ENCODE results near the gene MUC13. TPM values are rescaled to one million over a fixed set of nuclear protein-coding genes. Genes with fewer than 3 reads are reported as not detected.
A peak's percentile ranks its signal among the peaks of the same experiment; 100 is the strongest.
"Not testable (repeated sequence)": the region's sequence is repeated elsewhere in the genome, so short reads cannot be mapped to it uniquely, and the experiment has no call there.

Gene MUC13, protein sequence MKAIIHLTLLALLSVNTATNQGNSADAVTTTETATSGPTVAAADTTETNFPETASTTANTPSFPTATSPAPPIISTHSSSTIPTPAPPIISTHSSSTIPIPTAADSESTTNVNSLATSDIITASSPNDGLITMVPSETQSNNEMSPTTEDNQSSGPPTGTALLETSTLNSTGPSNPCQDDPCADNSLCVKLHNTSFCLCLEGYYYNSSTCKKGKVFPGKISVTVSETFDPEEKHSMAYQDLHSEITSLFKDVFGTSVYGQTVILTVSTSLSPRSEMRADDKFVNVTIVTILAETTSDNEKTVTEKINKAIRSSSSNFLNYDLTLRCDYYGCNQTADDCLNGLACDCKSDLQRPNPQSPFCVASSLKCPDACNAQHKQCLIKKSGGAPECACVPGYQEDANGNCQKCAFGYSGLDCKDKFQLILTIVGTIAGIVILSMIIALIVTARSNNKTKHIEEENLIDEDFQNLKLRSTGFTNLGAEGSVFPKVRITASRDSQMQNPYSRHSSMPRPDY
- not detected for total RNA-seq

DNA sequence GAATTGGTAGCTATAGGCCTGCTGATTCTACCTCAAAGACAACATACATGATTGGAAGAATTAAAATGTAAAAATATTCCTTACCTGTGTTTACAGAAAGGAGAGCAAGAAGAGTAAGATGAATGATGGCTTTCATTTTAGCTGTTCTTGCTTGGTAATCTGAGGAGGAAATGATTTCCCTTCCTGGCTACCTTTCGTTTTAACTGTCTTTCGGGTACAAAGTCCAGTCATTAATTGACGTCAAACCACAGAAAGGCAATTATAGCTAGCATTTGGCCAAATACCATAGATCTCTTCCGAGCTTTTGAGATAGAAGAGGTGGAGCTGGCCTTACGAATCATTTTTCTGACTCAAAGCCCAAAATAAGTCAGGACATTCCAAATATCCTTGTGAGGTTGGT, at the start of gene MUC13:
MUC13 (minus strand) TSS at position 175 of the 400 bp plus-strand sequence; CDS start at position 136, 39 bp downstream.
- intact Hi-C loops (cut with DNase I) = no loop called here
- ATAC-seq (no peak), DNase-seq (ENCODE audit: low spot score) (no peak)

- intact Hi-C loops (cut with DNase I) = loop anchor here (5.0 kb wide), 1 partner anchor 444 kb away; no protein-coding TSS in a partner anchor
- no peak for DNase-seq (ENCODE audit: low spot score)
Measured at GRCh38 chr3:124982855-124983254, 48.3 kb upstream of the MUC13 start.

DNA sequence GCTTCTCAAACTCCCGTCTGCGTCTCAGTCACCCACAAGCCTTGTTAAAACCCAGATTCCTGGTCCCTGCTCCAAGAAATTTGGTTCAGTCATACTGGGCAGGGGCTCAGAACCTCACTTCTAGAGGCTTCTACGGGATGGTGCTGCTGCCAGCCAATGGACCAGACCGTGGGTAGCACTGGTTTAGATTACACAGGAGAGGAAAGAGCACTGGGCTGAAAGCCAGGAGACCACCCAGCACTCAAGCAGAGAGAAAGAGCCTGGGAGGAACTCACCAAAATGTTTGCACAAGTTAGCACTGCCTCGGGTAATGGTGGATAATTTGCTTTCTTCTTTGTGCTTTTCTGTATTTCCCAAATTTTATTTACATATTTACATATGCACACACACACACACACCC, 46.9 kb upstream of the MUC13 start:
- DNase-seq (ENCODE audit: low spot score) (no peak), ATAC-seq (no peak)
- intact Hi-C loops (cut with DNase I) = loop anchor here (5.0 kb wide), 1 partner anchor 446 kb away; no protein-coding TSS in a partner anchor

More at GRCh38 chr3:124982855-124983254, 48.3 kb upstream of the MUC13 start:
- no peak for ATAC-seq

- DNase-seq (ENCODE audit: low spot score) = no peak
- no peak for ATAC-seq
- intact Hi-C loops (cut with DNase I) = no loop called here
Measured at GRCh38 chr3:124978627-124979026, 44.1 kb upstream of the MUC13 start.

DNA sequence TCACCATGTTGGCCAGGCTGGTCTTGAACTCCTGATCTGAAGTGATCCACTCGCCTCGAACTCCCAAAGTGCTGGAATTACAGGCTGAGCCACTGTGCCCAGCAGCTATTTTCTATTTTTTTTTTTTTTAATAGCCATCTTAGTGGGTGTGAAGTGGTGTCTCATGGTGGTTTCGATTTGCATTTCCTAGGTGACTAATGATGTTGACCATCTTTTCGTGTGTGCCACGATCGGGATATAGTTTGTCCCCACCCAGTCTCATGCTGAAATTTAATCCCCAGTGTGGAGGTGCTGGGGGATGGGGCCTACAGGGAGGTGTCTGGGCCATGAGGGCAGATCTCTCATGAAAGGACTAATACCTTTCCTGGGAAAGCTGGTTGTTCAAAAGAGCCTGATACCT, 41.8 kb upstream of the MUC13 start:
- DNase-seq (ENCODE audit: low spot score) (no peak), ATAC-seq (no peak)
- intact Hi-C loops (cut with DNase I) = no loop called here

GRCh38 chr3:124974691-124975090, 40.1 kb upstream of the MUC13 start:
- ATAC-seq (no peak), DNase-seq (ENCODE audit: low spot score) (no peak)
- intact Hi-C loops (cut with DNase I) = no loop called here

DNA sequence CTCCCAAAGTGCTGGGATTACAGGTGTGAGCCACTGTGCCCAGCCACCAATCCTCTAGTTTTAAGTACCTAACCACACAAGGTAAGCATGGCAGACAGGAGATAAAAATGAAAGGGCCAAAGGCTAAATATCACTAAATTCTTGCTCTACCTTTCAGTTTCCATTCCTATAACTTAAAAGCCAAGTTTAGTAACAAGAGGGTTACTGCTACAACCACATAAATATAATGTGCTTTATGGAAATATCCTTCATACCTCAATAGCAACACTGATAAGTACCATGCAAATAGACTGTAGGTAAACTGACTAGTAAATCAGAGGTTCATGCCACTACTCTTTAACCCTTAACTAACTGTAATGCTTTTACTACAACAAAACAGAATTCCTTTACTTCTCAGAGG, 38.7 kb upstream of the MUC13 start:
- intact Hi-C loops (cut with DNase I) = no loop called here
- ATAC-seq = no peak
- no peak for DNase-seq (ENCODE audit: low spot score)

DNA sequence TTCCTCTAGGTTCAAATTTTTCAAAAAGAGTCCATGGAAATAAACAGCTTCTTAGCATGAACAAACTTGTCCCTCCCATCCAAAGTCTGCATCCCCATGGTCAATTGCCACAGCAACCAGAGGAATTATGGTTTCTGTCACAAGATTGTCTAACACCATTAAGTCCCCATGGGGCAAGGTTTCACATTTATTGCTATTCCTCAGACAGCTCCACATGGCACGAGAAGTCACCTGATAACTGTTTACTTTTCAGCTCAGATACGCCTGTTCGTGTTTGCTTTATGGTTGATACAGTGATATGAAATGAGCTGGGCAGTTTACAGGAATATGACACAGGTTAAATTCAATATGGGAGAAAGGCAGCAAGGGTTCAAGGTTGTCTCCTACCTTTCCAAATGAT, 37.9 kb upstream of the MUC13 start:
- intact Hi-C loops (cut with DNase I) = no loop called here
- no peak for DNase-seq (ENCODE audit: low spot score)
- ATAC-seq = no peak

- no peak for ATAC-seq
- intact Hi-C loops (cut with DNase I) = no loop called here
Measured at GRCh38 chr3:124969963-124970722, 35.6 kb upstream of the MUC13 start.

GRCh38 chr3:124969190-124969589, 34.6 kb upstream of the MUC13 start:
- intact Hi-C loops (cut with DNase I) = no loop called here

More at GRCh38 chr3:124969963-124970722, 35.6 kb upstream of the MUC13 start:
- DNase-seq (ENCODE audit: low spot score) = no peak

GRCh38 chr3:124967964-124968363, 33.4 kb upstream of the MUC13 start:
- ATAC-seq = no peak
- no peak for DNase-seq (ENCODE audit: low spot score)
- intact Hi-C loops (cut with DNase I) = no loop called here

More at GRCh38 chr3:124969190-124969589, 34.6 kb upstream of the MUC13 start:
- DNase-seq (ENCODE audit: low spot score) (no peak), ATAC-seq (no peak)

DNA sequence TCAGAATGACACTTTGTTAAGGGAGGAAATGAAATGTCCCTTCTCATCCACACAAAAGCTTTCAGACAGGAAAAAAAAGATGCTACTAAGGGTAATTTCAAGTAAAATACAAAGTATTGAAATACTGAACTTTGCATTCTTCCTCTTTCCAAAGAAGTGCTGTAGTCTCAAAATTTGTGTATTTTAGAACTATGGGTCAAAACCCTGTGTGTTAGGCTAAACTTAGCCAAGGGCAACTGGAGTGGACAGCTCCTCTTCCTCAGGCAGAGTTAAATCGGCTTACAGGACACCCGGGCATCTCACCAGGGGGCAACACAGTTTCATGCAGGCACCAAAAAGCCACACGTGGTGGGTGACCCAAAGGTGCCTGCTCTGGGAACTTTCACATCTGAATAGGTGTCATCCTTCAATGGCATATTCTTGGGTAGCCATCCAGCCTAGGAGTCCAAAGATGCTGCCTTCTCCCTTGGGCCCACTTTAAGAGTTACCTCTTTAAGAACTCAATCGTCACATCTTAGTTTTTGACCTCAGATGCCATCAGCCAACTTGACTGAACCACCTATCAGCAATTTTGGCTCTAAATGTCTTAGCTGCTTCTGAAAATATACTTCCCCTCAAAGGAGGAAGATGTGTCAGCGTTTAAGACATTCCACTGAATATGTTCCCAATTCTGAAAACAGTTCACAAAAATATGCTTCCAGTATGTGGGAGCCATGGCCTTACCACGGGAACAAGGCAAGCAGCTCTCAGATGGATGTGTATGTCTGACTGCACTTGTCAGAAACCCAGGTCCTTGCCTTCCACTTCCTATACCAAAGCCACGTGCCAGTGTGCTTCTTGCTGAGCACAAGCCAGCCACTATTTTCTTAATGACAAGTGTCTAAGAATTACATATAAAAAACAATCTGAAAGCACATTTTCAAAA, 32.2 kb upstream of the MUC13 start:
- peak; percentile 45 for ATAC-seq
- no peak for DNase-seq (ENCODE audit: low spot score)
- intact Hi-C loops (cut with DNase I) = no loop called here

GRCh38 chr3:124965413-124965812, 30.9 kb upstream of the MUC13 start:
- ATAC-seq = no peak
- DNase-seq (ENCODE audit: low spot score) = no peak
- intact Hi-C loops (cut with DNase I) = no loop called here

DNA sequence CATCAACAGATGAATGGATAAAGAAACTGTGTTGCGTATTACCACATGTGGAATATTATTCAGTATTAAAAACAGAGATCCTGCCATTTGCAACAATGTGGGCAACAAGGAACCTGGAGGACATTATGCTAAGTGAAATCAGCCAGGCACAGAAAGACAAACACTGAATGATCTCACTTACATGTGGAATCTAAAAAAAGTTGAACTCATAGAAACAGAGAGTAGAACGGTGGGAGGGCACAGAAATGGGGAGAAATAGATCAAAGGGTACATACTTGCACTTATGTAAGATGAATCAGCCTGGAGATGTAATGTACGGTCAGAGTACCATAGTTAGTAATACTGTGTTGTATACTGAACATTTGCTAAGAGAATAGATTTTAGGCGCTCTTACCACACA, 29.8 kb upstream of the MUC13 start:
- DNase-seq (ENCODE audit: low spot score) = no peak
- no peak for ATAC-seq
- intact Hi-C loops (cut with DNase I) = no loop called here

GRCh38 chr3:124963755-124964154, 29.2 kb upstream of the MUC13 start:
- DNase-seq (ENCODE audit: low spot score) (no peak), ATAC-seq (no peak)
- intact Hi-C loops (cut with DNase I) = no loop called here

GRCh38 chr3:124962403-124962940, 27.9 kb upstream of the MUC13 start:
- DNase-seq (ENCODE audit: low spot score) (no peak), ATAC-seq (no peak)
- intact Hi-C loops (cut with DNase I) = no loop called here

DNA sequence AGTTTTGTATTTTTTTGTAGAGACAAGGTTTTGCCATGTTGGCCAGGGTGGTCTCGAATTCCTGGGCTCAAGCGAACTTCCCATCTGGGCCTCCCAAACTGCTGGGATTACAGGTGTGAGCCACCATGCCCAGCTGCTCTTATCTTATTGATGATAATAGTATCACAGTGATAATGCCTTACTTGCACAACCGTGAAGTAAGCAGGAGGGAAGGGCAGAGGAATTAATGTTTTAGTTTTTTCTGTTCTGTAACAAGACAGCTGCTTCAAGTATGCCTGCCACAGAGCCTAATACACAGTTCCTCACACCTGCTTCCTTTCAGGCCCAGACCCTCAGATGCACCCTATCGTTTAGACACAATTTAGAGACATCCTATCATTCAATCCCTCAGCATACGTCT, 26.1 kb upstream of the MUC13 start:
- intact Hi-C loops (cut with DNase I) = no loop called here
- ATAC-seq (no peak), DNase-seq (ENCODE audit: low spot score) (no peak)

DNA sequence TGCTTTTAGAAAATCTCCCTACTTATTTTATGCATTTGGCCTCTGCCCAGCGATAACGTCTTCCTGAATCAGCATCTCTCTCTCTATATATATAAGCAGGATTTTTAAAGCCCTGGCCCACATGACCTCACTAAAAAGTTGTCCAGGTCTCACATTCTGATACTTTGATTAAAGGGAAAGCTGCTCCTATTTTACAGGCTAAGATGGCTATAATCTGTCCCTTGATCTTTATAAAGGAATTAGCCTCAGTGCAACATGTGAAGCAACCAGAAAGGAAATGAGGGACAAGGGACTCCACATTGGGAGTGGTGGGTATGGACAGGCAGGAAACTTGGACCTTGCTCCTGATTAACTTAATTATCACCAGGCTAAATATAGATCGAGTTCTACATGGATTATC, 25.6 kb upstream of the MUC13 start:
- intact Hi-C loops (cut with DNase I) = no loop called here
- DNase-seq (ENCODE audit: low spot score) = no peak

GRCh38 chr3:124957951-124958350, 23.4 kb upstream of the MUC13 start:
- ATAC-seq; DNase-seq (ENCODE audit: low spot score); intact Hi-C loops (cut with DNase I): not testable (repeated sequence)

More for the DNA sequence above, 25.6 kb upstream of the MUC13 start:
- ATAC-seq = no peak

Measured in sciatic nerve (tissue), 2 donors.